ENCODE results near the gene IFNA1.

The IFNA1 gene

DNA sequence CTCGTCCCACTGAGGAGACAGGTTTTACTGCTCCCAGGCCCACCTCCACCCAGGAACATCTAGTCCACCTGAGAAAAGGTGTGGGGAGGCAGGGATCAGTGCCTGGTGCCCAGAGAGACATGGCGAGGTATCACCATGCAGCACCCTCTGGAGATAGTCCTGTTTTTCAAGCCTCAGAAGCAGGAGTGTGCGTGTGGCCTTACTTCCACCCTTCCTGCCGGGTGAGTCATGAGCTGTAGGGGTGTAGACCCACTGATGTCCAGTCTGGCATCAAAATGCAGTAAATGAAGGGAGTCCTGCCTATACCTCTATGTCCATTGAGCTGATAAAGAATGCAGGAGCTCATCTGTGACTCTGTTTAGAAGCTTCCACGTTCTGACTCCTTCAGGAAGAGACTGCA lies 9.1 kb downstream of the IFNA1 start:
- DNase-seq (ENCODE audit: low read depth) = peak; percentile 12

DNA sequence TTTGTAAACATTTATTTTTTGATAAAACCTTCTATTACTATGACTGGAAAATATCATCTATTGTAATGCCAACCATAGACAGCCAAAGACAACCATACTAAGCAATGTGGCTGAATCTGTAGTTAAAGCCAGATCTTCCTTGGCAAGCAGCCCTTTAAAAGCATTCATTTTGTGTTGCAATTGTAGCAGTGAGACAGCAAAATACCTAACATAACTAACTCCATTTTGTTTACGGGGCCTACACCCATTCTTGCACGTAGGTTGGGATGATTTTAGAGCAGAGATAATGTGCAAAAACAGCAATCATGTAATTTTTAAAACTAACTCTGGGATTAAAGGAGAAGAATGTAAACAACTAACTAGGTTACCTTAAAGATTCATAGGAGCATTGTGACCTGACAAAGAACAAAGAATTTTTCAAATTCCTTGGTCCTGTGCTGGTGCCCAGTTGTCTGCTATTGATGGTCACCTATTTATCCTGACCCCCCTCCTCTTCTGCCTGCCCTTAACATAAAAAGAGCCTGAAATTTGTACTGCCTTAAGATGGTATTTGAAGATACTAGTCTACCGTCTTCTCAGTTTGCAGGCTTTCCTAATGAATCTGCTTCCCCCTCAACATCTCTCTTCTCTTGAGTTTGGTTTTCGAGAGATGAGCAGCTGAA lies 10.6 kb downstream of the IFNA1 start:
- peak; percentile 75 for DNase-seq (ENCODE audit: low read depth)

DNA sequence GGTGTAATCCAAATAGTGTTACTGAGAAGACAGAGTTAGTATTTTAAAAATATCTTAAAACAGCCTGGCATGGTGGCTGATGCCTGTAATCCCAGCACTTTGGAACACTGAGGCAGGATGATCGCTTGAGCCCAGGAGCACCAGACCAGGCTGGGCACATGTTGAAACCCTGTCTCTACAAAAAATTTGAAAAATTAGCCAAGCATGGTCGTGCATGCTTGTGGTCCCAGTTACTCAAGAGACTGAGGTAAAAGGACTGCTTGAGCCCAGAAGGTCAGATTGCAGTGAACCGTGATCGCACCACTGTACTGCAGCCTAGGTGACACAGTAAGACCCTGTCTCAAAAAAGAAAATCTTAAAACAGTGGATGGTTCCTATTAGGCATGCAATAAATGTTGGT lies 12.4 kb downstream of the IFNA1 start:
- DNase-seq (ENCODE audit: low read depth) = peak; percentile 30

DNA sequence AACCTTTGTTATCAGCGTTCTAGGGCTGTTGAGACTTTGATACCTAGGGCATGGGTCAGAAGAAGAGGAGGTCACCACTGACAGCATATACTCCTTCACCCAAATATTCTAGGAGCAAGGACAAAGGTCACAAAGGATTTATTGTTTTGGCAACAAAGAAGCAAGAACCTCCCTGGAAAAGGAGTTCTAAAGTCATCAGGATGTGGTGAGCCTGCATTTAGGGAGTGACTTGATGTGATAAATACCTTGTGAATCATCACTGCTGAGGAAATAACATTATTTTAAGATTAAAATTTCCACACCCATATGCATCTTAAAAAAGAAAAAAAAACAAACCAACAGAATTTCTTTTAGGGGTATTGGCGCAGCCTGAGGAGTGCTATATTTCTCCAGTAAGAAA lies 13.9 kb downstream of the IFNA1 start:
- DNase-seq (ENCODE audit: low read depth) = peak; percentile 78

DNA sequence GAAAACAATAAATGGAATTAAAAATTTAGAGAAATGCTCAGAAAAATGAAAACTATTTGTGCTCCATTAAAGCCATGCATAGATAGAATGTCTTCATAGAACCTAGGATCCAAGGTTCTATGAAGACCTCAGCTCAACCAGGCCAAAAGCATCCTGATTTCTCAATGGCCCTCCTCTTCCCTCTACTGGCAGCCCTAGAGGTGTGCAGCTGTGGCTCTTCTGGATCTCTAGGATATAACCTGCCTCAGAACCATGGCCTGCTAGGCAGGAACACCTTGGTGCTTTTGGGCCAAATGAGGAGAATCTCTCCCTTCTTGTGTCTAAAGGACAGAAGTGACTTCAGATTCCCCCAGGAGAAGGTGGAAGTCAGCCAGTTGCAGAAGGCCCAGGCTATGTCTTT lies 15.1 kb downstream of the IFNA1 start:
- DNase-seq (ENCODE audit: low read depth) = peak; percentile 37

DNA sequence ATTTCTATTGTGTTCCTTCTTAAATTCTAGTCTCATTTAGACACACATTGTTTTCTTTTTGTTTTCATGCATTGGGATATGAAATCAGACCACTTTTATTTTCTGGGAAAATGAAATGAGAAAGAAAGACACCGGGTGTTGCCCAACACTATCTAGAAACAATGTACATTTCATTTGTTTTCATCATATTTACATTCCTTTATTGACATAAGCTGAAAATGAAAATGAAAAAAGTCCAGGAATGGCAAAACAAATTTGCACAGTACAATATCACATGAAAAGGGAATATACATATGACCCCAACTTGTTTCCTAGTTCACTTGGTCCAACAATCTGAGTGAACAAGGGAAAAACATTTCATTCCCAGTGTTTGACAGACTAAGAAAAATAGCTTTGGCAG lies 21.1 kb downstream of the IFNA1 start:
- DNase-seq (ENCODE audit: low read depth) = no peak

DNA sequence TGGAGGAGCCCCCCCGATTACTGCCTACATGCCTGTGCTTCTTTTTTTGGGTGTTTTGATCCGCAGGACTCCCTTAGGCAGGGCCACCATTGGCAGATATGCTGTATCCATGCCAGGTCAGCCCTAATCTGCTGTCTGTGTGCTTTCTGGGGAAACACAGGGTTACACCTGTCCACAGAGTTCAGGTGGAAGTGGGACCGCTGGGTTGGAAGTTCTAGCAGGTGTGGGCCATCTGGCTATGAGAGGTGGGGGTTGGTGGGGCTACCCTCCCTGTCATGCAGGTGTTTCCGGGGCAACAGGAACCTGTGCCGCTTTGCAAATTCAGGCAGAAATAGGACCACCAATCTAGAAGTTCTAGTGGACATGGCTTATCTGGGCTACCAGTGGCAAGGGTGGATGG lies 24.9 kb downstream of the IFNA1 start:
- DNase-seq (ENCODE audit: low read depth) = no peak

DNA sequence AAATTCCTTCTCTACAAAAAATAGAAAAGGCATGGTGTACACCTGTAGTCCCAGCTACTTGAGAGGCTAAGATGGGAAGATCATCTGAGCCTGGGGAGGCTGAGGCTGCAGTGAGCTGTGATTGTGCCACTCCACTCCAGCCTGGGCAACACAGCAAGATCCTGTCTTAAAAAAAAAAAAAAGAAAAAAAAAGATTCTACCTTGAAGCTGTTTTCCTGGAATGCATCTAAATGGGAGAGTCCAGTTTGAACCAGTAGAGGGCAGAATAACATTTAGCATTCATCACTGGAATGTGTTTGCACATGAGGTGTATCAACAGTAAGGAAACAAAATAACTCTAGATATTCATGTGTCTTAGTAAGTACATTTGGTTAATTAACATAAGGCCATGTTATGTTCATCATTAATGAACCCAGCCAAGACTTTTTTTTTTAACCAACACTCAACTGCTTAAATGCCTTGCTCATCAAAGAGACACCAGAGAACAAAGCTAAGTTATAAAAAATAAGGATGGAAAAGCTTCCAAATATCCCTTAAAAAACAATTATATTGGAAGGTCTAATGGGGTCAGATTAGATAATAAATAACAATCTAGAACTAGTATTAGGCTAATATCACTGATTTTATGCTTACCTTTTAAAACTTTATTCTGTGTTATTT lies 25.8 kb downstream of the IFNA1 start:
- peak; percentile 70 for DNase-seq (ENCODE audit: low read depth)

DNA sequence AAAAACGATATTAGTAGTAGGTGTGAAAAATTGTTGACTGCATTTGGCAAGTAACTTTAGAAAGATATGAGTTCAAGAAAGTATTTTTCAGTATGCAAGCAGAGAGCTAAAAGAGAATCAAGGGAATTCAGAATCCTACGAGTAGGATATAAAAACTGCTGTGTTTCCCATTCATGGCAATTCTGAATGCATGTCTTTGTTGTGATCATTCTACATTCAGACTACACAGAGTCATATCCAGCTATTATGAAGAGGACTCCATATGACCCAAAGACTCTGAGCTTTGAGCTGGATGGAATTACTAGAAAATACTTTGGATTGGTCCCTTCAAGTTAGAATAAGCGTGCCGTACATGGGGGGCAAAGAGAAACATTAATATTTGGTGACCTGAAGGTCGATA lies 29.9 kb downstream of the IFNA1 start:
- no peak for DNase-seq (ENCODE audit: low read depth)

DNA sequence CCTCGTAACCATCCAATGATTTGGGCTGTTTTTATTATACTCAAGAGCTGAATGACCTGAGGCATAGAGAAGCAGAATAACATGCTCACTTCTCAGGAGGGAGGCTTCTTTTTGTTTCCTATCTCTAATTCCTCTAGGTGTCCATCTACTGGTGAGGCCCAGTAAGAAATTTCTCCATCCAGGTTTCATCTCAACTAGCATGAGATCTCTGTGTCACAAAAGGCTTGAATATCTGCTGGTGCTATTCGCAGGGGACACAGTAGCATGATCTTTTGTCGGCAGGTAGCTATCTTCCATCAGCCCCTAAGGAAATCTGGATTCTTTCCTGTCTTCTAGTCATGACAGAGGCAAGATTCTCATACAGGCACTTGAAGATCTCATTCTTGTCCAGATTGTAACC lies 33.0 kb downstream of the IFNA1 start:
- DNase-seq (ENCODE audit: low read depth) = no peak

DNA sequence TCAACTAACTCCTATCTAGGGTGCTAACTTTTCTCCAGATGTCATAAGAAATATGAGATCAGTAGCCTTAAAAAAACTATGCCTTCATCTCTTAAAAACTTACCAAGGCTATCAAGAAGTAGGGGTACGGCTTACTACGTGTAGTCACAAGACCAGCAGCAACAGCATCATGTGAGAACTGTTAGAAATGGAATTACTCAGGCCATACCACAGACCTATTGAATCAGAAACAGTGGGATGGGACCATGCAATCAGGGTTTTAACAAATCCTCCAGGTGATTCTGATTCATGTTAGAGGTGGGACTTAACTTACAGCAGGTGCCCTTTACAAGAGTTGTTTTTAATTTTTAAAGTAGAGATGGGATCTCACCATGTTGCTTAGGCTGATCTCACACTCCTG lies 37.2 kb downstream of the IFNA1 start:
- DNase-seq (ENCODE audit: low read depth) = no peak

DNA sequence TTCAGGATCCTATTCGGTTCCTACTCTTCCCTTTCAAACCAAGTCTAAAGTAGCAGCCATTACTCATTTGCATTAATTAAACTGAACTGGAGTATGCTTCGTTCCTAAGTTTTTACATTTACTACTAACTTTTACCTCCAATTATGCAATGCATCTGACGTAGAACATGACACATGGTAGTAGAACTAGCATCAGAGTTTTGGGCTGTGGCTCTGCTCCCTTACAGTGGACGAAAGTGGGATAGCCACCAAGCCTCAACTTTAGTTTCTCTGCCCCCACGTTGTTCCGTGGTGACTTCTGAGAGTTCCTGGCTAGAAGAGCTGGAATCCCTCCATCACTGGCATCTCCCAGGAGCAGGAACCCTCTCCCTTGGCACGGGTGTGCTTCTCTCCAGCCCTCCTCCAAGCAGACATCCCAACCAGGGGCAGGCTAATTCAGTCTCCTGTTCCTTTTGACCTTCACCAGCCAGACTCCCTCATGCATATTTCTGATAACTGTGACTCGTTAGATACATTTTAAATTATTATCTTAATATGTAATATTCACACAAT lies 39.0 kb downstream of the IFNA1 start:
- DNase-seq (ENCODE audit: low read depth) = no peak

DNA sequence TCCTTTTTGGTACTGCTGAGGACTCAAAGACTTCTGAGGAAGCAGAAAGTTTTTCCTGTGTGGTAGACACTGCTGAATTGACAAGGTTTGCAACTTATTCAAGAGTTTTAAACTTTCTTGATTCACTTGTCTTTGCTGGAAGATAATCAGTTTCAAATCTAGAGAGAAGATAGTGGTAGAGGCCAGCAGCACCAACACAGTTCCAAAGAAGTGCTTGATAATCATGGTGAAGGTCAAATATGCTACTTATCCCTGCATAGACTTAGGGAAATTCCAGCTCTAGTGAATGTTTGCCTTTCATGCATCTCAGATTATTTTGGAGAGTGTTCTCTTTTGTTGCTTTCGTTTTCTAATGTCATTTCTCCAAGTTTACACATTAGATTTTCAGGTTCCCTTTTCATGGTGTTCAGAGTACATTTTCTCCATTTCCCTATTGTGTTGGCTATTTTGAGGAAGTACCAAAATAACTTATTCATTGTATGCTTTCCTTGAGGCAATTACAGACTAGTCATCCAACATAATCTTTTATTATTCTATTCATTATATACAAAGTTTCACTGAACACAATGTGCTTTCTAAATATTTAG lies 41.3 kb downstream of the IFNA1 start:
- DNase-seq (ENCODE audit: low read depth) = no peak

DNA sequence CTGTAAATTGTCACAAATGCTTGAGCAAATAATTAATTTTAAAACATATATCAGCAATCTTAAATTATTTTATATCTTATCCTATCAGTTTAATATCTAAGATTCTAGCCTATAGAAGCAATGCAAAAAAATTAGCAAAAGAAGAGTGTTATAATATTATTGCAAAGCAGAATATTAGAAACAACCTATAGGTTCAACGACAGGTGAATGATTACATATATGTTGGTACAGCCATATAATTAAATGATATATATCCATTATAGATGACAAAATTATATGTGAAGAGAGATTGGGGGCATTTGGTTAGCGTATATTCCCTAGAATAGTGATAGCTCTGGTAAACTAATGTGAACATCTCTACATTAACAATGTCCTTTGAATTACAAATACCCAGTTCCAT lies 42.0 kb downstream of the IFNA1 start, which contains the start of gene IFNE:
IFNE (minus strand) TSS at position 101 of the 400 bp plus-strand sequence. CDS start 619 bp downstream, outside the sequence.
- no peak for DNase-seq (ENCODE audit: low read depth)

All from amniotic epithelial cell (primary cell).